OCI-LY1 (cell line): ENCODE data around the gene MOAP1.

Experiments
- H2AFZ ChIP-seq: fragments of 200-600 bp; sonication (generic), shearing (Covaris generic); 2 replicates; pipeline ENCODE4 v1.6.0; 2014; ENCODE audit warnings: antibody characterized with exemption, mild to moderate bottlenecking, low read length
- H3F3A ChIP-seq: fragments of 200-600 bp; sonication (generic), shearing (Covaris generic); 2 replicates; pipeline ENCODE4 v1.6.0; 2014; ENCODE audit warnings: mild to moderate bottlenecking, antibody characterized with exemption, low read length, moderate library complexity; ENCODE audit not compliant: insufficient read depth
- H3K27ac ChIP-seq: fragments of 200-600 bp; sonication (generic); 2 replicates; pipeline ENCODE4 v1.5.1; 2014; ENCODE audit warnings: low read length, mixed run types, mild to moderate bottlenecking, low read depth; ENCODE audit not compliant: poor library complexity, severe bottlenecking
- H3K27me3 ChIP-seq: fragments of 200-600 bp; sonication (generic); 2 replicates; pipeline ENCODE4 v1.6.0; 2014; ENCODE audit warnings: antibody characterized with exemption, mild to moderate bottlenecking, low read length, moderate library complexity; ENCODE audit not compliant: insufficient read depth
- H3K36me3 ChIP-seq: fragments of 200-600 bp; sonication (generic); 2 replicates; pipeline ENCODE4 v1.6.1; 2014; ENCODE audit warnings: mild to moderate bottlenecking, antibody characterized with exemption, low read length, moderate library complexity, mixed read lengths; ENCODE audit not compliant: insufficient read depth
- H3K4me1 ChIP-seq: fragments of 200-600 bp; sonication (generic); 2 replicates; pipeline ENCODE4 v1.5.1; 2014; ENCODE audit warnings: mild to moderate bottlenecking, low read length, moderate library complexity; ENCODE audit not compliant: insufficient read depth, severe bottlenecking
- H3K4me2 ChIP-seq: fragments of 200-600 bp; sonication (generic), shearing (Covaris generic); 2 replicates; pipeline ENCODE4 v1.6.1; 2014; ENCODE audit warnings: low read length
- H3K4me3 ChIP-seq: fragments of 200-600 bp; sonication (generic); 2 replicates; pipeline ENCODE4 v1.5.1; 2014; ENCODE audit warnings: low read length, low read depth, mild to moderate bottlenecking, mixed read lengths; ENCODE audit not compliant: poor library complexity, severe bottlenecking
- H3K79me2 ChIP-seq: fragments of 200-600 bp; shearing (Covaris generic); 2 replicates; pipeline ENCODE4 v1.6.1; 2016; ENCODE audit warnings: mixed run types, low read length, mixed read lengths; ENCODE audit not compliant: insufficient read depth
- H3K9ac ChIP-seq: fragments of 200-600 bp; sonication (generic), shearing (Covaris generic); 2 replicates; pipeline ENCODE4 v1.6.1; 2014; ENCODE audit warnings: mild to moderate bottlenecking, low read length, mixed read lengths
- H3K9me2 ChIP-seq: fragments of 200-600 bp; sonication (generic), shearing (Covaris generic); 2 replicates; pipeline ENCODE4 v1.6.1; 2014; ENCODE audit warnings: low read depth, mild to moderate bottlenecking, low read length, mixed read lengths
- H3K9me3 ChIP-seq: fragments of 200-600 bp; shearing (Covaris generic); 2 replicates; pipeline ENCODE4 v1.6.1; 2014; ENCODE audit warnings: low read length, mixed read lengths
- H4K20me1 ChIP-seq: fragments of 200-600 bp; sonication (generic), shearing (Covaris generic); 2 replicates; pipeline ENCODE4 v1.6.0; 2016; ENCODE audit warnings: mild to moderate bottlenecking, low read length; ENCODE audit not compliant: insufficient read depth
- EZH2 ChIP-seq: fragments of 200-600 bp; sonication (generic), shearing (Covaris generic); IDR thresholded peaks from 2 replicates; pipeline ENCODE4 v1.8.0; 2017; ENCODE audit warnings: borderline replicate concordance, mixed run types, mild to moderate bottlenecking, antibody characterized with exemption, low read length, moderate library complexity, mixed read lengths
- TF ChIP-seq, protein P1 (sequence below): fragments of 200-600 bp; sonication (generic), shearing (Covaris generic); IDR thresholded peaks from 2 replicates; pipeline ENCODE4 v1.5.1; 2017; ENCODE audit warnings: mild to moderate bottlenecking, antibody characterized with exemption, low read length, moderate library complexity, mixed read lengths

The MOAP1 gene

DNA sequence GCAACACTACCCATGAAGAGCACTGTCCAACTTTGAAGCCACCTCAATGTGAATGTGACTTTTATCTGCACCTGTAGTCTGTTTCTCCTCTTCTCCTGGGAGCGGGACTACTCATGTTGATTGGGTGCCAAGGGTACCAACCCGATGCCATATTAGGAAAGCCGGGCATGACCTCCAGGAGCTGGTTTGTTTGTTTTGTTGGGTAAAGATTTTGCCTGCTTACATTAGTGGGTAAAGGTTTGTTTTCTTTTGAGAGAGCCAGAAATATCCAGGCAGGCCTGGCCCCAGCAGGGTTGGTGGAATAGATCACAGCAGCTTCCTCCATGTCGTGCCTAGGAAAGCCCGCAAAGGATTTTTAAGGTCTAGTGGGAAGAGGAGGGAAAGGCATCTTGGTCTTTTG, 49.3 kb downstream of the MOAP1 start:
- H3K9me3 ChIP-seq = no peaks in the 10 kb centered on the region
- TF ChIP-seq, protein P1, sequence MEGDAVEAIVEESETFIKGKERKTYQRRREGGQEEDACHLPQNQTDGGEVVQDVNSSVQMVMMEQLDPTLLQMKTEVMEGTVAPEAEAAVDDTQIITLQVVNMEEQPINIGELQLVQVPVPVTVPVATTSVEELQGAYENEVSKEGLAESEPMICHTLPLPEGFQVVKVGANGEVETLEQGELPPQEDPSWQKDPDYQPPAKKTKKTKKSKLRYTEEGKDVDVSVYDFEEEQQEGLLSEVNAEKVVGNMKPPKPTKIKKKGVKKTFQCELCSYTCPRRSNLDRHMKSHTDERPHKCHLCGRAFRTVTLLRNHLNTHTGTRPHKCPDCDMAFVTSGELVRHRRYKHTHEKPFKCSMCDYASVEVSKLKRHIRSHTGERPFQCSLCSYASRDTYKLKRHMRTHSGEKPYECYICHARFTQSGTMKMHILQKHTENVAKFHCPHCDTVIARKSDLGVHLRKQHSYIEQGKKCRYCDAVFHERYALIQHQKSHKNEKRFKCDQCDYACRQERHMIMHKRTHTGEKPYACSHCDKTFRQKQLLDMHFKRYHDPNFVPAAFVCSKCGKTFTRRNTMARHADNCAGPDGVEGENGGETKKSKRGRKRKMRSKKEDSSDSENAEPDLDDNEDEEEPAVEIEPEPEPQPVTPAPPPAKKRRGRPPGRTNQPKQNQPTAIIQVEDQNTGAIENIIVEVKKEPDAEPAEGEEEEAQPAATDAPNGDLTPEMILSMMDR = no peak
- no peak for TF ChIP-seq EZH2
- H3K27ac ChIP-seq = no peak overlapping the region
- no peaks in the 10 kb centered on the region for H3K4me1 ChIP-seq
- H2AFZ ChIP-seq = no peak overlapping the region
- H3K4me3 ChIP-seq = no peak overlapping the region
- no peak overlapping the region for H3K4me2 ChIP-seq
- H3K9me2 ChIP-seq = no peaks in the 10 kb centered on the region
- H3F3A ChIP-seq = no peaks in the 10 kb centered on the region
- no peaks in the 10 kb centered on the region for H3K36me3 ChIP-seq
- H3K79me2 ChIP-seq = no peaks in the 10 kb centered on the region
- no peak overlapping the region for H3K9ac ChIP-seq
- no peaks in the 10 kb centered on the region for H4K20me1 ChIP-seq
- H3K27me3 ChIP-seq = no peaks in the 10 kb centered on the region; the same call in 1 of the 2 replicates

DNA sequence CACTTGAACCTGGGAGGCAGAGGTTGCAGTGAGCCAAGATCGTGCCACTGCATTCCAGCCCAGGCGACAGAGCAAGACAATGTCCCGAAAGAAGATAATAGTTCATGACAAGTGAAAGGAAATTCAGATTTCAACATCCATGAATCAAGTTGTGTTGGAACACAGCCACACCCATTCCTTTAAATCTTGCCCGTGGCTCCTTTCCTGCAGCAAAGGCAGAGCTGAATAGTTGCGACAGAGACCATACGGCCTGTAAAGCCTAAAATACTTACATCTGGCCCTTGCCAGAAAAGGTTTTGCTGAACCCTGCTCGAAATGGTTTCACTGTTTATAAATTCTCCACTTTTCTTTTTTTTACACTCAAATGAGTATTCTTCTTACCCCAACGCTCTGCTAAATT, 51.2 kb downstream of the MOAP1 start:
- H3K9me3 ChIP-seq = no peaks in the 10 kb centered on the region
- no peak overlapping the region for H2AFZ ChIP-seq
- H3K9me2 ChIP-seq = no peaks in the 10 kb centered on the region
- no peak overlapping the region for H3K27ac ChIP-seq
- H3K4me3 ChIP-seq = no peak overlapping the region
- H3K4me1 ChIP-seq = no peaks in the 10 kb centered on the region
- no peaks in the 10 kb centered on the region for H3K36me3 ChIP-seq
- no peaks in the 10 kb centered on the region for H3F3A ChIP-seq
- no peak overlapping the region for H3K9ac ChIP-seq
- no peaks in the 10 kb centered on the region for H3K79me2 ChIP-seq
- no peak overlapping the region for H3K4me2 ChIP-seq
- H4K20me1 ChIP-seq = no peaks in the 10 kb centered on the region
- TF ChIP-seq, protein P1 = no peak
- TF ChIP-seq EZH2 = no peak
- H3K27me3 ChIP-seq = no peaks in the 10 kb centered on the region; the same call in 1 of the 2 replicates

DNA sequence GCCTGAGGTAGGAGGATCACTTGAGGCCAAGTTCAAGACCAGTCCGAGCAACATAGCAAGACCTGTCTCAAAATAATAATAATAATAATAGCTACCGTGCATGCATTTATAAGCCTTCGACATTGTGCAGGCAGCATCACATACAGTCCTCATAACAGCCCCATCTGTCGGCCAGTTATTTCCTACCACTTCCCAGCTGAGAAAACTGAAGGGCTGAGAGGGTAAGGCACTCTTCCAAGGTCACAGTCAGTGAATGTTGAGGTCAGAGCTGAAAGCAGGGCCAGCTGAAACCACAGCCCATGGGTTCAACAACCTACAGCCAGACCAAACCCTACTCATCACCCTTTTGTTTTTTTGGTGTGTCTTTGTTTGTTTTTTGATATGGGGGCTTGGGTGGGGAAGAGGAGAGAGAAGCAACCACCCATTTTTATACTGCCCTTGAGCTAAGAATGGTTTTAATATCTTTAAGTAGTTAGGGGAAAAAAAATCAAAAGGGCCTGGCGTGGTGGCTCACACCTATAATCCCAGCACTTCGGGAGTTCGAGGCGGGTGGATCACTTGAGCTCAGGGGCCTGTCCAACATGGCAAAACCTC, 52.1 kb downstream of the MOAP1 start:
- Histone ChIP-seq H3K9ac (no peak overlapping the region), H3K27ac (no peak overlapping the region), H3K9me3 (no peaks in the 10 kb centered on the region), H3K4me3 (no peak overlapping the region), H3K4me1 (no peaks in the 10 kb centered on the region), H4K20me1 (no peaks in the 10 kb centered on the region), H3K4me2 (no peak overlapping the region), H3K9me2 (no peaks in the 10 kb centered on the region), H3F3A (no peaks in the 10 kb centered on the region), H2AFZ (no peak overlapping the region), H3K79me2 (no peaks in the 10 kb centered on the region), H3K27me3 (no peaks in the 10 kb centered on the region; the same call in 1 of the 2 replicates), H3K36me3 (no peaks in the 10 kb centered on the region)
- TF ChIP-seq EZH2 = no peak
- TF ChIP-seq, protein P1 = peak; percentile 46; the same call in 1 of the 2 replicates
